ENCODE results near the gene PTN. TPM values are rescaled to one million over a fixed set of nuclear protein-coding genes. Genes with fewer than 3 reads are reported as not detected.
A peak's percentile ranks its signal among the peaks of the same experiment; 100 is the strongest.

PTN gene
- total RNA-seq, 6 experiments from 2014 or later = 2.2 to 9.6 (median 8.0) TPM

DNA sequence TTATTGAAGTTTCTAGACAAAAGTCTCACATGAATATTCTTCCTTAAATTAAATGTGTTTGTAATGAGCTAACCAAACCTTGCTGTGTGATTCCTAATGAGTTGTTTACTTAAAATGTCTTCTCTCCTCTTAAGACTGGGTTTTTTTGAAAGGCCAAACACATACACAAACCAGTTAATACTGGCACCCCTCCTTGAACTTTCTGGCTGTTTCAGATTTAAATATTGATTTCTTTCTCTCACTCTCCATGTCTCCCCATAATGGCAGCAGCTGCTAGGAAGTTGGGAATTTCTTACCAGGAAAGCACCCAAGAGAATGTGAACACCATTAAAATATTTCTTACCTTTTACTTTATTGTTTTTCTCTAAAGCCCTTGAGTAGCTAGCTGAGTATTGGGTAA lies 11.4 kb upstream of the PTN start:
- TF ChIP-seq, protein P1, sequence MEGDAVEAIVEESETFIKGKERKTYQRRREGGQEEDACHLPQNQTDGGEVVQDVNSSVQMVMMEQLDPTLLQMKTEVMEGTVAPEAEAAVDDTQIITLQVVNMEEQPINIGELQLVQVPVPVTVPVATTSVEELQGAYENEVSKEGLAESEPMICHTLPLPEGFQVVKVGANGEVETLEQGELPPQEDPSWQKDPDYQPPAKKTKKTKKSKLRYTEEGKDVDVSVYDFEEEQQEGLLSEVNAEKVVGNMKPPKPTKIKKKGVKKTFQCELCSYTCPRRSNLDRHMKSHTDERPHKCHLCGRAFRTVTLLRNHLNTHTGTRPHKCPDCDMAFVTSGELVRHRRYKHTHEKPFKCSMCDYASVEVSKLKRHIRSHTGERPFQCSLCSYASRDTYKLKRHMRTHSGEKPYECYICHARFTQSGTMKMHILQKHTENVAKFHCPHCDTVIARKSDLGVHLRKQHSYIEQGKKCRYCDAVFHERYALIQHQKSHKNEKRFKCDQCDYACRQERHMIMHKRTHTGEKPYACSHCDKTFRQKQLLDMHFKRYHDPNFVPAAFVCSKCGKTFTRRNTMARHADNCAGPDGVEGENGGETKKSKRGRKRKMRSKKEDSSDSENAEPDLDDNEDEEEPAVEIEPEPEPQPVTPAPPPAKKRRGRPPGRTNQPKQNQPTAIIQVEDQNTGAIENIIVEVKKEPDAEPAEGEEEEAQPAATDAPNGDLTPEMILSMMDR (IDR thresholded peaks at IDR 0.05) = no peak
- Mint-ChIP-seq H3K27ac (no peak overlapping the region), H3K36me3 (ENCODE audit: low read depth) (peaks cover 2% of the 10 kb centered on the region), H3K27me3 (ENCODE audit: insufficient read depth) (peaks cover 3% of the 10 kb centered on the region; the same call in 1 of the 2 replicates), H3K9me3 (peaks cover 12% of the 10 kb centered on the region), H3K4me3 (no peak overlapping the region), H3K4me1 (ENCODE audit: low read depth) (no peaks in the 10 kb centered on the region)
- DNase-seq = no peak

GRCh38 chr7:137354396-137354795 lies 10.9 kb upstream of the PTN start:
- H3K4me1 Mint-ChIP-seq (ENCODE audit: low read depth) = no peaks in the 10 kb centered on the region
- H3K27me3 Mint-ChIP-seq (ENCODE audit: insufficient read depth) = peaks cover 3% of the 10 kb centered on the region; the same call in 1 of the 2 replicates
- DNase-seq = no peak
- H3K4me3 Mint-ChIP-seq = no peak overlapping the region
- peaks cover 6% of the 10 kb centered on the region for H3K9me3 Mint-ChIP-seq
- no peaks in the 10 kb centered on the region for H3K36me3 Mint-ChIP-seq (ENCODE audit: low read depth)
- no peak overlapping the region for H3K27ac Mint-ChIP-seq
- TF ChIP-seq, protein P1 (IDR thresholded peaks at IDR 0.05) = no peak

DNA sequence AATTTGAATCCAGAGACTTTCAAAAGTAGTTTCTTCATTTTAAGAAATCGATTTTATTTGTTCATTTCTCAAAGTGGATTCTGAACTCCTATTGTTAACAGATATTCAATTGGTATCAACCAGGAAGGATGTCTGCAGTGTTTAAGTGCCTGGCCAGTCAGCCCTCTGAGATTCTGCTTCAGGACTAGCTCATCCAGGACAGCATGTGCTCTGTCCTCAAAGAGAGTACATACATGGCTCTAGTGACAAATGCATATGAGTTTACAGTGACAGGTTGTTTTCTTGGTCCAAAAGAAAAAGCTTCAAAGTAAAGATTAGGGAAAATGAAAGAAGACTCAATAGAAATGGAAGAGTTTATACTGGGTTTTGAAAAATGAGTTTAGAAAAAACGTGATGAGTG lies 8.4 kb upstream of the PTN start:
- no peak for DNase-seq
- TF ChIP-seq, protein P1 (IDR thresholded peaks at IDR 0.05) = no peak
- H3K4me3 Mint-ChIP-seq = no peak overlapping the region
- H3K36me3 Mint-ChIP-seq (ENCODE audit: low read depth) = no peaks in the 10 kb centered on the region
- H3K4me1 Mint-ChIP-seq (ENCODE audit: low read depth) = no peaks in the 10 kb centered on the region
- H3K27ac Mint-ChIP-seq = no peak overlapping the region
- H3K9me3 Mint-ChIP-seq = no peaks in the 10 kb centered on the region
- H3K27me3 Mint-ChIP-seq (ENCODE audit: insufficient read depth) = peaks cover 3% of the 10 kb centered on the region; the same call in 1 of the 2 replicates

- H3K27me3 Mint-ChIP-seq (ENCODE audit: insufficient read depth) = peaks cover 2% of the 10 kb centered on the region; the same call in 1 of the 2 replicates
- H3K27ac Mint-ChIP-seq = no peak overlapping the region
- H3K9me3 Mint-ChIP-seq = no peaks in the 10 kb centered on the region
- H3K36me3 Mint-ChIP-seq (ENCODE audit: low read depth) = no peaks in the 10 kb centered on the region
- peaks cover 23% of the 10 kb centered on the region for H3K4me1 Mint-ChIP-seq (ENCODE audit: low read depth)
- no peak overlapping the region for H3K4me3 Mint-ChIP-seq
- TF ChIP-seq, protein P1 (IDR thresholded peaks at IDR 0.05) = no peak
- DNase-seq = no peak
These were observed 2.4 kb upstream of the PTN start for GRCh38 chr7:137345799-137346449.

DNA sequence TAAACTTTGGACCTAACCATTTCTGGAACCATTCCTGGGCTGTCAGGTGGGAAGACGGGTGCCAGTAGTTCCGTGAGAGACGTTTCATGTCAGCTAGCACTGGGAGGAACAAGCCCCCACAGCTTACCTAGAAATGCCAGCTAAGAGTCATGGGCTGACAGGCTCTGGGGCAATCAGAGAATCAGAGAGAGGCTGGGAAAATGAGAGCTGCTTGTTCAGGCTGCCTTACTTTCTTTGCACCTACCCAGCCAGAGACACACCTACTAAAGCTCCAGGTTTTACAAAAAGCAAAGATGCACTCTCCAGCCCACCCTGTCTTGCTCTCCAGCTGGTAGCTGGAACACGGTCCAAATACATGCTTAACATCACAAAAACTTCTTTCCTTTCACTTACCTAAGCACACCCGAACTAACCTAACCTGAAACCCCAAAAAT lies 688 bp downstream of the PTN start:
- peaks cover 23% of the 10 kb centered on the region for H3K4me1 Mint-ChIP-seq (ENCODE audit: low read depth)
- H3K27me3 Mint-ChIP-seq (ENCODE audit: insufficient read depth) = no peaks in the 10 kb centered on the region; the same call in 1 of the 2 replicates

More for the DNA sequence above, 688 bp downstream of the PTN start:
- Mint-ChIP-seq H3K4me3 (peak overlapping the region; percentile 88), H3K36me3 (ENCODE audit: low read depth) (no peaks in the 10 kb centered on the region), H3K27ac (peak overlapping the region; percentile 11; the same call in 1 of the 2 replicates), H3K9me3 (no peaks in the 10 kb centered on the region)
- TF ChIP-seq, protein P1 (IDR thresholded peaks at IDR 0.05) = no peak
- no peak for DNase-seq

Data from HFFc6 (cell line).